Measurements from ENCODE around the gene VPS4A. TPM values are rescaled to one million over a fixed set of nuclear protein-coding genes. Genes with fewer than 3 reads are reported as not detected.

VPS4A gene
- total and polyA plus RNA-seq, 10 of the 15 experiments (the other 5 are each of a cell fraction or from before 2014, with no cell fraction given) = 5.2 to 36.3 (median 21.4) TPM

- H3K4me3 ChIP-seq = no peak overlapping the region
- H3K79me2 ChIP-seq (ENCODE audit: control insufficient read depth, insufficient read depth, low read length) = peaks cover 14% of the 10 kb centered on the region
- RAD21 ChIA-PET (ENCODE audit: unreplicated experiment) = no interaction called here
- BruUV-seq (replicated peaks) = no TSS peak
- ATAC-seq = no peak
- no peak overlapping the region for H3K27ac ChIP-seq (ENCODE audit: control insufficient read depth, insufficient read depth)
- in situ Hi-C loops (cut with MboI) = no loop called here
- CTCF ChIA-PET = no interaction called here
- H3K4me2 ChIP-seq (ENCODE audit: control insufficient read depth, insufficient read depth) = no peak overlapping the region
- no peak for FAIRE-seq
- SMC1A ChIA-PET (ENCODE audit: uncharacterized antibody, unreplicated experiment) = no interaction called here
- no peak for DNase-seq (ENCODE audit: low read depth, low spot score)
- H3K4me1 ChIP-seq (ENCODE audit: control insufficient read depth, insufficient read depth, low read length) = no peaks in the 10 kb centered on the region; the same call in 1 of the 2 replicates
- intact Hi-C loops (cut with micrococcal nuclease; ENCODE audit: unreplicated experiment) = no loop called here
- POLR2A ChIA-PET = no interaction called here
- H3K27me3 ChIP-seq (replicated peaks in 1 of 2; ENCODE audit: control insufficient read depth in 2 of 2, insufficient read depth in 2 of 2, low read length in 1 of 2) = no peaks in the 10 kb centered on the region
- no peaks in the 10 kb centered on the region for H4K20me1 ChIP-seq (ENCODE audit: control insufficient read depth, insufficient read depth)
- no peak overlapping the region for H3K9ac ChIP-seq (ENCODE audit: control insufficient read depth, insufficient read depth, low read length)
- no peaks in the 10 kb centered on the region for H3K9me3 ChIP-seq (replicated peaks; ENCODE audit: control insufficient read depth, insufficient read depth, low read length)
- H3K36me3 ChIP-seq (ENCODE audit: control insufficient read depth in 2 of 2, insufficient read depth in 2 of 2, low read length in 1 of 2) = peaks cover 29 to 52% of the 10 kb centered on the region in 2 experiments
- 94% methylated on average over 13 of the region's 13 CpGs for WGBS (ENCODE audit: insufficient coverage, insufficient replicate concordance, low lambda C conversion rate, missing lambda C conversion rate)
- H2AFZ ChIP-seq (ENCODE audit: control insufficient read depth, low read depth, low read length) = no peak overlapping the region
- TF ChIP-seq SUPT20H (IDR thresholded peaks at IDR 0.05; ENCODE audit: borderline replicate concordance, control insufficient read depth, low read depth, low read length) (no peak), RCOR1 (conservative IDR thresholded peaks at IDR 0.05; ENCODE audit: low read depth, low read length) (no peak), REST (IDR thresholded peaks at IDR 0.05; ENCODE audit: low read depth, low read length) (no peak), ZZZ3 (IDR thresholded peaks at IDR 0.05; ENCODE audit: control insufficient read depth, insufficient read length, low read depth) (no peak), JUND (IDR thresholded peaks at IDR 0.05; ENCODE audit: low read depth, low read length) (no peak), CBFB (IDR thresholded peaks at IDR 0.05; ENCODE audit: low read depth) (no peak), BCL3 (IDR thresholded peaks at IDR 0.05; ENCODE audit: borderline replicate concordance, insufficient read depth, low read depth, low read length, poor library complexity, severe bottlenecking) (no peak), MXI1 (IDR thresholded peaks at IDR 0.05; ENCODE audit: low read depth, low read length) (no peak), ZBTB33 (IDR thresholded peaks at IDR 0.05) (no peak), BACH1 (IDR thresholded peaks at IDR 0.05; ENCODE audit: borderline replicate concordance) (no peak), PAX5 (IDR thresholded peaks at IDR 0.05; ENCODE audit: borderline replicate concordance, low read depth, low read length) (no peak), ZNF687 (IDR thresholded peaks at IDR 0.05) (no peak)
These were observed 9.6 kb downstream of the VPS4A start for GRCh38 chr16:69320740-69321073.

Measured in GM12878 (cell line).